Pulmonary artery endothelial cell (primary cell): Measurements from ENCODE around the gene PRKCD. TPM values are rescaled to one million over a fixed set of nuclear protein-coding genes. Genes with fewer than 3 reads are reported as not detected.

Source experiments
- DNase-seq: peaks from one replicate; pipeline ENCODE4 v3.0.0-alpha.2; 2011; ENCODE audit warnings: low read depth, low spot score
- total RNA-seq: library from RNA; depleted of rRNA; stranded (reverse); fragments of >200 nt; gene quantifications from 2 replicates; pipeline ENCODE4 v1.2.3, GENCODE V29; 2014

Gene PRKCD
- total RNA-seq, 1 donor from 2014 or later: 3.8 TPM

DNA sequence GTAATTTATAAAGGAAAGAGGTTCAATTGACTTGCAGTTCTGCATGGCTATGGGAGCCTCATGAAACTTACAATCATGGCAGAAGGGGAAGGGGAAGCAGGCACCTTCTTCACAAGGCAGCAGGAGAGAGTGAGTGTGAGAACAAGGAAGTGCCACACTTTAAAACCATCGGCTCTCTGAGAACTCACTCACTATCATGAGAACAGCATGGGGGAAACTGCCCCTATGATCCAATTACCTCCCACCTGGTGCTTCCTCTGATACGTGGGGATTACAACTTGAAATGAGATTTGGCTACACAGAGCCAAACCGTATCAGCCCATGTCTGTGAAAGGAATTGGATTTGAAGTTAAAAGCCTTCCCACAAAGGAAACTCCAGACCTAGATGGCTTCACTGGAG lies 55.7 kb downstream of the PRKCD start:
- no peak for DNase-seq

- no peak for DNase-seq
Observed at GRCh38 chr3:53217175-53217574, 56.2 kb downstream of the PRKCD start.

DNA sequence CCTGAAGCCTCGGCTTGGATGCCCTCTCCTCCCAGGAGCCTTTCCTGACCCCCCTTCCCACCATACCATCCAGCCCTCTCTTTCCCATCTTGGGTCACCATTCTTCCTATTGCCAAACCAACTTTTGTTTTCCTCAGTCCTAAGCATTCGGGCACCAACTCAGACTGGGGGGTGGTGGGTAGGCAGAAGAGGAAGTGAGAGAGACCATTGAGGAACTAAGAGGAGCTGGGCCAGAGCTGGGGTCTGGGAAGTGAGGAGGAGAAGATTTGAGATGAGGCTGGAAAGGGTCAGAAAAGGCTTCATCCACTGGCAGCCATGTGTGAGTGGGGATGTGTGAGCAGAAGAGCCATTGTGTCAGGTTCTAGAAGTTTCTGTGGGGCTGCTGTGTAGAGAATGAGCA lies 57.1 kb downstream of the PRKCD start:
- no peak for DNase-seq

- peak; percentile 22 for DNase-seq
Observed at GRCh38 chr3:53219895-53220483, 59.0 kb downstream of the PRKCD start.

GRCh38 chr3:53221345-53221744 lies 60.3 kb downstream of the PRKCD start:
- DNase-seq: no peak

DNA sequence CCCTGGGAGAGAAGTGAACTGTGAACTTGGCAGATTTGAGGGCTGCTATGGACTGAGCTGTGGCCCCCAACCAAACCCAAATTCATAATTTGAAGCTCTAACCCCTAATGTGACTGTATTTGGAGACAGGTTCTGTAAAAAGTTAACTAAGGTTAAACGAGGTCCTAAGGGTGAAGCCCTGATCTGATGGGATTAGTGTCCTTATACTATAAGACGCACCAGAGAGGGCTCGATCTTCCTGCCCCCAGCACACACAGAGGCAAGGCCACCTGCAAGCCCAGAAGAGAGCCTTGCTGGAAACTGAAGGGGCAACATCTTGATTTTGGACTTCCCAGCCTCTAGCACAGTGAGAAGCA lies 60.8 kb downstream of the PRKCD start:
- no peak for DNase-seq

DNA sequence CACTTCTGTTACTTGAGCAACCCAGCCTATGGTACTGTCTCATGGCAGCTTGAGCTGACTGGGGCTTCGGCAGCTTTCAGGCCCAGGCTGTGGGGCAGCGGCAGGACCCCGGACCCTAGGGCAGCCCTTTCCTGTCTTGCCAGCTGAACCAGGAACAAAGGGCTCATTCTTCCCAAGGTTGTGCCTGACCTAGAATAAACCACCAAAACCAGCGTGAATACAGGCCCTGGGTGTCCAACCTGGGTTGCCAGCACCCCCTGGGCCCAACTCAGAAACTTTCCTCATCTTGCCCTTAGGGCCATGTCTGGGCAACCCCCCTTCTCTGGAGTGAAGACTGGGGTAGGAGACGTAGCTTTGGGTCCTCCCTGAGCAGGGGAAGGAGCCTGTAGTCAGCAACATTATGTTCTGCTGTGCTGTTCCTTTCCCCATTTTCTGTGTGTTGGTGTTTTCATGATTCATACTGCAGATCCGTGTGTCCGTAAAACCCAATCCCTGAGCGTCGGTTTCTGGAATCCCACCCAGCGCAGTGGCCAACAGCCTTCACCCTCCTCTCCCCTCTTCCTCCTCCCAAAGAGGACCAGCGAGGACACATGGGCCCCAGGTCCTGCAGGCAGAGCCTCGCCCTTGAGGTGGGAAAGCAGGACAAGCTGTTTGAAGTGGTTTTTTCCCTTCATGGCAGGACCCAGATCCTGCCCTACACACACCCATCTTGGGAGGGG lies 61.3 kb downstream of the PRKCD start:
- no peak for DNase-seq

- DNase-seq: no peak
Observed at GRCh38 chr3:53223025-53223424, 62.0 kb downstream of the PRKCD start.

- DNase-seq: no peak
Observed at GRCh38 chr3:53223541-53223966, 62.5 kb downstream of the PRKCD start.

DNA sequence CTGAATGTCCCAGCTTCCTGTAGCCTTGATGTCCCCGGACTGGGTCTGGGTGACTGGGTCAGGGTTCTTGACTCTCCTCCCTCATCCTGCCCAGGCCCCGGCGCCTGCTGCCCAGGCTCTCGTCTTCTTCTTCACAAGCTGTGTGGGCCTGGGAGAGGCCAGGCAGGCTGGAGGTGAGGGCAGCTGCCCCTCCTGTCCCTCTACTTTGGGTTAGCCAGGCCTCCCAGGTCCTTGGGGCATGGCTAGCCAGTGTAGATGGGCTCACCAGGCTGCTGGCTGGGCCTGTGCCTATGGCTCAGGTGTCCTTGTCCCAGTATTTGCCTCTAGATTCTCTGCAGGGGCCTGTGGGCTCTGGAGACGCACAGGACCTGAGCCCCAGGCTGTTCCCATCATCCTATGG lies 63.0 kb downstream of the PRKCD start:
- DNase-seq: no peak

- DNase-seq: no peak
Observed at GRCh38 chr3:53224536-53224935, 63.5 kb downstream of the PRKCD start.

DNA sequence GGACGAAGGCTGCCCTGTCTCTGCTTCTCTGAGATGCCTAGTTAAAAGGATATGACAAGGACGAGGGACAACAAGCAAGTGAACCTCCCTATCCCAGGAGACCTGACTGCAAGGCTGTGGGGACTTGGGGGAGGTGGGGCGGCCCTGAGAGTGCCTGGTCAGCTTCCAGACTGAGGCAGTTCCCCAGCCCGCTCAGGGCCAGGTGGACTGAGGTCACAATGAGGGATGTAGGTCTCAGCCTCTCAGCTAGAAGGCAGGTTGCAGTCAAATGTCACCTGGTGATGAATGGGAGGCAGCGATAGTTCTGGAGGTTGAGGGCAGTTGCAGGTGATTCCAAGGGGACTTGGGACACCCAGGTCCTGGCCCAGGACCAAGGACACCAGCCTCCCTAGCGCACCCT lies 64.2 kb downstream of the PRKCD start:
- DNase-seq: no peak

DNA sequence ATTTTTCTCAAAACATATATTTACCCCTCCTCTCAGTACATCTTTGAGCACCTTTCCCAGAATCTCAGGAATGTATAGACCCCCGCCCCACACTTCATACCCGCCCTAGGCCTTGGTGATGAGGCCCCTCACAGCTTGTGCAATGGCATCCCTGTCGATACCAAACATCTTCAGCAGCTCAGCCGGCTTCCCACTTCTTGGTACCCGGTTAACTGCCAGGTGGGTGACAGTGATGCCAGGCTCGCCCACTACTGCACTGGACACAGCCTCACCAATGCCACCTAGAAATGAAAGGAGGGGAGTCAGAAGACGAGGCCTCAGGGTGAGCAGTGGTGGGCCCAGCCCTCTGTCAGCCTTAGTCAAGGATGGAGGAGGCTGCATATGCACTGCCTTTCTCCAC lies 64.6 kb downstream of the PRKCD start:
- DNase-seq: no peak

DNA sequence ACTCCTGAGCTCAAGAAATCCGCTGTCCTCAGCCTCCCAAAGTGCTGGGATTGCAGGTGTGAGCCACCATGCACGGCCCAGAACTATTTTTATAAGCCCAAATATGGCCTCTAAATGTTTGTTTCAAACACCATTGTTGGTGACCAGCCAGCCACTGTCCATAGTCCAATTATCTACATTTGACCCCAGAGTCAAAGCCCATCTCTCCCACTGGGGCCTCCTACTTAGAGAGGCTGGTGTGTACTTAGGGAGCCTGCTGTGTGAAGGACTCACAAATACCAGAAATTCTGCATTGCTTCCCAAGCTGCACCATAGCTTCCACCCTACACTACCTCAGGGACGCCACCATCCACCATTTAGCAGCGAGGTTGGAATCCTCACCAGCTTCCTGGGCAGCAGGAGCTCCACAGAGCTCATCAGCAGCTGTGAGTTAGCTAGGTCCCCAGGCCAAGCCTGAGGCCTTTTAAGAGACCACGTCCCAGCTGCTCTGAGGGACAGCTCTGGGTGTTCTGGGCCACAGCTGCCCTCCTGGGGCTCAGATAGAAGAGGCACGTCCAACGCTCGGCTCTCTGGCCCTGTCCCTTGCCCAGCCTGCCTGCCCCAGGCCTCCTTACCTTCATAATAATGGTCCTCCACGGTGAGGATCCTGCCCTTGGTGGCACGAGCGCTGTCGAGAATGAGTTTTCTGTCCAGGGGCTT lies 65.3 kb downstream of the PRKCD start:
- DNase-seq: no peak

- DNase-seq: no peak
Observed at GRCh38 chr3:53226841-53227407, 65.9 kb downstream of the PRKCD start.

GRCh38 chr3:53227993-53228885 lies 67.2 kb downstream of the PRKCD start:
- DNase-seq: no peak

- no peak for DNase-seq
Observed at GRCh38 chr3:53229171-53229570, 68.2 kb downstream of the PRKCD start.

- no peak for DNase-seq
Observed at GRCh38 chr3:53229606-53230005, 68.6 kb downstream of the PRKCD start.

DNA sequence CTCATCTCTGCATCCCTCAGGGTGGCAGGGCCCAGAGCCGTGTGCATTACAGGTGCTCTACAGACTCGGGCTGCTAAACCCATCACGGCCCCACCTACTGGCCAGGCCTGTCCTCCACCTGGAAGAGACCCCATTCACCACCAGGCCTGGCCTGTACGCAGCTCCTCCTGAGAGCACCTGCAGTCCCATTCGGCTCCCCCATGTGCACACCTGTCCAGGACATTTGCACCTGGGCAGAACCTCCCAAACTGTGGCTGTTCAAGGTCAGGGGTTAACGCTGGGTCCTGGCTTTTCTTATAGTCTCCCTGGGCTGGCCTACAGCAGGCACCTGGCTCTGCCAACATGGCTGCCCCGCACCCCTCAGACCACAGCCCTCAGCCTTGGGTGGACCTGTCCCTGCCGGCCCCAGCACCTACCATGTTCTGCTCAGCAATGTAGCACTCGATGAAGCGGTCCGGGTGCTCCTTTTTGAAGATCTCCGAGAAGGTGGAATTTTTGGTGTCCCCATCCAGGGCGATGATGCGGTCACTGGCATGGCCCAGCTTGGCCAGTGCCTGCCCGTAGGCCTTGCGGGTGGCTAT lies 69.1 kb downstream of the PRKCD start:
- DNase-seq: no peak

- no peak for DNase-seq
Observed at GRCh38 chr3:53230789-53231188, 69.8 kb downstream of the PRKCD start.
